CD4-positive, alpha-beta T cell treated with Interleukin-12 subunit alpha and Interleukin-12 subunit beta, for 1 hour (primary cell): ENCODE measurements around the gene IGSF11.

Experiments used
- DNase-seq: peaks from one replicate; pipeline ENCODE4 v3.0.0-alpha.2; 2020

The IGSF11 gene

DNA sequence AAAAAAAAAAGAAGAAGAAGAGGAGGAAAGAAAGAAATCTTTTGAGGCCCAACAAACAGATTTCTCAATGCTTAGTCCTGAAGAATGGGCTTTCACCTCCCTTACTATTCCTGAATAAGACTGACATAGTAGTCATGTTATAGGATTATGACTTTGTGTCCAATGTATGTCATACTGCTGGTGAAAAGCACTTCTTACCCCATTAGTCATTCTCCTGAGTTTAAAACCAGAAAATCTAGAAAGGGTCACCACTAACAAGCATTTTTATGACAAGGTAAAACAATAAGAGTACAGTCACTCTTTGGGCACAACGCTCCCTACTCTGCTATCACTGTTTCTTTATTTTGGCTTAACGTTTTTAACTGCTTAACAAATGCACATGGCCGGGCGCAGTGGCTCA, 88.2 kb downstream of the IGSF11 start:
- no peak for DNase-seq

DNA sequence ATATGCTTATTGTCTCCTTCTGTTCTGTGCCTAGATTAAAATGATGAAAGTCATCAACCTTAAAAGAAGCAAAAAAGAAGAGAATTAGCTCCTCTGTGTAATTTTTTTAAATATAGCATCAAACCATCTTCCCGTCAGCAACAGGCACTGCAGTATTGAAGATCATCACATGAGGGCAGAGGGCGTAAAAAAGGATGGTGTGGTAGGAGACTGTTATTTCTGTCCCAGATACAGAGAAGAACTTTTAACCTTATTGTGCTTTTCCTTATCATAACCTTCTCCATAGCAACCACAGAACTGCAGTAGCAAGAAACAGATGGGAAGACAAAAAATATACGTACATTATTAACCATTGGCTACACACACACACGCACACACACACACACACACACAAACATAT, 88.8 kb downstream of the IGSF11 start:
- DNase-seq: no peak

DNA sequence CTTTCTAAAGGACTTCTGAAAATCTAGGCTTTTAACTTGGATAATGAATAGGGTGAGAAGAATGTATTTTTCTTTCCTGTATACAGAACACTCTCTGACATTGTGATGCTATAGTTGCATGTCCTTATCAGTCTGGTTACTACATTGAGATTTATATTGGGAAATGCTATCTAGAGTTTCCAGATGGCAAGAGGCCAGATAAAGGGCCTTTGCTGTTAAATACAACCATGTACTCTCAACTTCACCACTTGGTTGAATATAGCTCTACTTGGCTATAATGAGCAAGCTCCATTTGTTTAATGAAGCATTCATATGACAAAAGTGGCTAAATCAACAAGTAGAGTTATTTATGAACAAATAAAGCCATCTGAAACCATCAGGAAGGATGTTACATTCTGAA, 91.0 kb downstream of the IGSF11 start:
- DNase-seq: no peak

DNA sequence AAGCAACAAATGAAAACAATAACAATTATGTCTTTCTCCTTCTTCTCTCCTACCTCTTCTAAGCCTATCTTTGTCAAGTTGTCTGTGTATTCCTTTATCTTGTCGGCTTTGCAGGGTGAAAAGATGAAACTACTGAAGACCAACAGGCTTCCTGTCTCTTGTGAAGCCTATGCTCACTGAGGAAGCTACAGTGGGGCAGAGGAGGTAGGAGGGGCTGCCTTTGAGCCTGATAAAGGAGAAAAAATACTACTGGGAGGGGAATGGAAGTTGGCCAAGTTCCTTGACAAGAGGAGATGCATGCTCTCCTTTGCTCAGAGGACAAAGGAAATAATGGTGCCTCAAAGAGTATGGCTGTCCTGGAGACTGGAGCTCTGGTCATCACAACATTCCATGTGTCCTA, 92.0 kb downstream of the IGSF11 start:
- DNase-seq: no peak

- DNase-seq: no peak
Measured at GRCh38 chr3:118942195-118942594, 92.5 kb downstream of the IGSF11 start.

DNA sequence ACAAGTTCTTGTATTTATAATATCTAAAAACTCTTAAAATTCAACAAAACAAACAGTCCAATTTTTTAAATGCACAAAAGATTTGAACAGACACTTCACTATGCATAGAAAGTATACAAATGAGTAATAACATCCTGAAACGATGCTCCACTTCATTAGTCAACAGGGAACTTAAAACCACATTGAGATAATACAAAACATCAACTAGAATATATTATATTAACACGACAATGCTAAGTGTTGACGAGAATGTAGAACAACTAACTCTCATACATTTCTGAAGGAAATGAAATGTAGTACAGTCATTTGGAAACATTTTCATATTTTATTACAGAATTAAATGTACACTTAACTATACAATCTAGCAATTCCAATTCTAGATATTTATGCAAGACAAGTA, 93.4 kb downstream of the IGSF11 start:
- DNase-seq: no peak

DNA sequence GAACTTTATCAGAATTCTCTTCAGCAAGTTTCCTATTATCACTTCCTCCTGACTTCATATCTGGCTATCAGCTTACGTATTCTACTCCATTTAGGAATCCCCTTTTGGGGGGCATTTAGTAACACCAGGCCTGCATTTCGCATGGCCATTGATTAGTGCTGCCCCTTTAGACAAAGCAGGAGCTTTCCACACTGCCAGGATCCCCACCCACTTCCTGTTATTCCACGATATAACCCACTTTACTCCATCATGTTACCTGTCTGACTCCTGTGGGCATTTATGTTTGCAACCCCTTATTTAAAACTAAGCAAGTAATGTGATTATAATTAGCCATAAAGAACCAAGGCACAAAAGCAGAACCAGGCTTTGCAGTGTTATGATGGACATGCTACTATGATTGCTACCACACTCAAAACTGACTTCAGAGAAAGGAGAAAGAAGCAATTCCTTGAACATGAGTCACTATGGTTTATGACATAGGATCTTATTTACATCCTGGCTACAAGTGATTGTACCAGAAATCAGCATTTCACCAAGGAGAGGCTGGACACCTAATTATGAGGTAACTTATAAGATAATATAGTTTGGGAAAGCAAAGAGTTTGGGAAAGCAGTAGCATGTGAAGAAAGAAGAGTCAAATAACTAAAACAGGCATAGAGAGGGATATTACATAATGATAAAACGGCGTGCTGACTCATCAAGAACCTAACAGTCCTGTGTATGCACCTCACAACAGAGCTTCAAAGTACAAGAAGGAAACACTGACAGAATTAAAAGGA, 96.3 kb downstream of the IGSF11 start:
- DNase-seq: no peak

GRCh38 chr3:118936811-118937210, 97.8 kb downstream of the IGSF11 start:
- DNase-seq: no peak

- no peak for DNase-seq
Measured at GRCh38 chr3:118932822-118933558, 101.7 kb downstream of the IGSF11 start.

DNA sequence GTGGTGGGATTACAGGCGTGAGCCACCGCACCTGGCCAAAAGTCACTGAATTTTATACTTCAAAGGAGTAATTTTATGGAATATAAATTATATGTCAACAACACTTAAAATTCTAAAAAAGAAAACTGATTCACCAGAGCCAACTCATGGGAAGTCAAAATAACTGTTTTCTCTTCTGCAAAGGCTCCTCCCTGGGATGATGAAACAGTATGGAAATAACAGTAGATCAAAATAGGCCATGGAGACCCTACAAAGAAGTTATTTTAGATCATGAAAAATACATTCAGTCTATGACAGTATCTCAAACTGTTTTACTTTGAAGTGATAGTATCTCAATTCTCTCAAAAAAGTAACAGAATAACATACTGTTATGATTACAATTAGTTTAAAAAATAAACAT, 102.7 kb downstream of the IGSF11 start:
- DNase-seq: no peak

DNA sequence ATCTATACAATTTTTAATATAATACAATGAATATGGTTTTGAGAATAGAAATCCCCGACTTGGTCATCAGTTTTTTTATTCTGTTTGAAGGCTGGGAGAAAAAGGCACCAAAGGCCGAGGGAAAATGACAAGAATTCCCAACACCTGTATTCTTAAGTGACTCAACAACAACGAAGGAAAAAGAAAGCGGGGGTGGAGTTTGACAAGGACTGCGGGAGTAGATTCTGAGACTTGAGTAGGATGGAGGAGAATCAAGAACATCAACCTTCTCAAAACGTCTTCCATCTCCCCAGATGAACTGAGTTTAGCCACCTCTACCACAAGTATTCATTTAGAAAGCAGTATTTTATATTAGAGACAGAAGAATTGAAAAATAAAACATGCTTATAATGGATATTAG, 107.2 kb downstream of the IGSF11 start:
- DNase-seq: no peak

GRCh38 chr3:118912188-118912587, 122.5 kb downstream of the IGSF11 start:
- no peak for DNase-seq

GRCh38 chr3:118910332-118910731, 124.3 kb downstream of the IGSF11 start:
- DNase-seq: no peak

DNA sequence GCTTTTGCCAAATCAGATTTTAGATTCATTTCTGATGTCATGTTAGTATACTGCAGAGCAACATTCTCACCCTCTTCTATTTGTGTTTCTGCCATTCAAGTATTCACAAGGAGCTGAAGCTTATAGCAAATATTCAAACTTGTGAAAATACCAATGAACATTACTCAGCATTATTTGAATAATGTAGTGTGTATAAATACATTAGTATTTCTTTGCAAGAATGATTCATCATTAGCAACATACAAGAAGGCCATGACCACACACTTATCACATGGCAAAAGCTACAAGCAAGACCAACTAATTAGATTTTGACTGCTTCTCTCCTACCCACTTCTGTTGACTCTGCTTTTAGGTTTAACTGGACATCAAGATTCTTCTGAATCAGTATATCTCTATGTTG, 124.9 kb downstream of the IGSF11 start:
- DNase-seq: no peak

GRCh38 chr3:118907909-118908308, 126.7 kb downstream of the IGSF11 start:
- DNase-seq: no peak

DNA sequence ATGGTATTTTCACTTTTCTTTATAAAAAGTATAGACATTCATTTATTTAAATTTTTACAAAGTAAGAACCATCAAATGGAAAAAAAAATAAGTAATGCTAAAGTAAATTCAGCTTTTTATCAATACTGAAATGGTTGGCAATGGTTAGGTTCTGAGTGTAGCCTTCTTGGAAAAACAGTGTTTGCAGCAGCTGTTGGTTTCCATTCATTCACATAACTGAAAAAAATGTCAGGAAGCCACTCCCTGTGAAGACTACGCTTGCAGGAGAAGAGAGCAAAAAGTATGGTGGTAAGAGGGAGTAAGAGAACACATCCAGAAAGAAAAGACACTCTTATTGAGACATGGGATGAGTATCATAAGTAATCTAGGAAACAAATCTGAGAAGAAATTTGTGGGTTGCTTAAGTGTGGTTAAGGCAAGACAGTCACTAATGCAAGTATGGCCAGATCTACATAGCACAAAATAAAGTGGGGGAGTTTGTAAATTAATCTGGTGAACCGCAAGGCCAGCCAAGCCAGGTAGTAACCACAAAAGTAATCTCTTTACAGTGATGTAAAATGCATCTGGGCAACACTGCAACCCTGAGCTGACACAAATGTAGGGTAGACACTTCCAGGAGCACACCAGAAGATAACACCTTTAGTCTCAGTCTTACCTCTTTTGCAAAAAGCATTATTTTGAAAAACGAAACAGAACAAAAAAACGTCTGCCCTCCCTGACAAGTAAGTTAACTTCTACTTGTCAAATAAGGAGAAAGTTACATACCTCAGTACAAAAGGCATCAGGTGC, 133.7 kb downstream of the IGSF11 start:
- no peak for DNase-seq

- no peak for DNase-seq
Measured at GRCh38 chr3:118890206-118890605, 144.4 kb downstream of the IGSF11 start.

GRCh38 chr3:118889691-118890090, 145.0 kb downstream of the IGSF11 start:
- no peak for DNase-seq

DNA sequence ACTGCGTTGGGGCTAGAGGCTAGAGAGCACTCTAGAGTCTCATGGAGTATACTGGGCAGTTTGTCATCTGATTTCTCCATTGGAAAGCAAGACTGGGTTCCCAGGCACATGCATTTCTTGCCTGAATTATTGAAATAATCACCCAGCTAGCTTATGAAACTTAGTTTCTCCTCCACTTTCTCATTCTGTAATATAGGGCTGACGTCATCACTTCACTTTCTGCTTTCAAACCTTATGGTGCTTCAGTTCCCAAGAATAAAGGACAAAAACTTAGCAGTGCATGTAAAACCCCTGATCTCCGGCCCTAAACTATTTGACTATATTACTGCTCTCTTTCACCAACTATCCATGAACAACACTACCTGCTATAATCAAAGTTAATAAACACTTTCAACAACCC, 147.9 kb downstream of the IGSF11 start:
- DNase-seq: no peak

- DNase-seq: peak; percentile 70
Measured at GRCh38 chr3:118884748-118885206, 149.9 kb downstream of the IGSF11 start.

DNA sequence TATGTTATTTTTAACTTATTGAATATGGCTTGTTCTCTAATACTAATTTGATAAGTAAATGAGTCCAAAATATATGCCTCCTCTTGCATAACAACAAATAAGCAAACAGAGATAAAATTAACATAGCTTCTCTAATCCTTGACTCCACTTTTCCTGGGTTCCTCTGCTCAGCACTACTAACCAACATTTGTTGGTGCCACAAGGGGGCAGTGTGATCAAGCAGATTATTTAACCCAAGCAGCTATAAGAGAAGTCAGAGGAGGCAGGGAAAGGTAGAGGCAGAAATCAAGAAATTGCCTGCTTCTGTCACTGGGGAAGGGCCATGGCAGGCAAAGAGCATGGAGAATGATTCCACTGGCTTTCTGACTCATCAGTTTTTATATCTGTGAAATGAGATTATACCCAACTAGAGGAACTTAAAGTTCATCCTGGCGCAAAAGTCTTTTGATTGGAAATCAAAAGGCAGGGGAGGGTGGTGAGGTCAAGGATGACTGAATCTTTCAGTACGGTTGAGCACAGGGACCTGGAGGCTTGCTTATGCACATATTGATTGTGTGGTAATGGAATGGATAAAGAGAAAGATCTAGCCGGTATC, 152.2 kb downstream of the IGSF11 start:
- peak; percentile 70 for DNase-seq

DNA sequence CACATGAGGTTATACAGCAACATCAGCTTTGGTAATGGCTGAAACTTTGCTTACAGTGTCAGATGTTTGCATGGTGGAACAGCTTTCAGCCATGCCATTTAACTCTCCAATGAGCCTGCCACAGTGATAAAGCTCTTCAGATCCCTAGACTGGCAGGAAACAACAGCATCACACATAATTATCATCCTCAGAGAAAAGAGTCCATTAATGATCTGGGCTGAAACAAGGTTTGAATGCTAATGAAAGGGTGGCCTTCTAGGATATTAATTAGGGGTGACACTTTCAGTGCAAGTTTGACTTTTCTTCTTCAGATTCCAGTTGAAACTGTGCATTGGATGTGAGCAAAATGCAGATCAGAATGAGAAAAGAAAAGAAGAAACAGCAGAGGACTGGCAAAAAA, 166.6 kb downstream of the IGSF11 start:
- no peak for DNase-seq

DNA sequence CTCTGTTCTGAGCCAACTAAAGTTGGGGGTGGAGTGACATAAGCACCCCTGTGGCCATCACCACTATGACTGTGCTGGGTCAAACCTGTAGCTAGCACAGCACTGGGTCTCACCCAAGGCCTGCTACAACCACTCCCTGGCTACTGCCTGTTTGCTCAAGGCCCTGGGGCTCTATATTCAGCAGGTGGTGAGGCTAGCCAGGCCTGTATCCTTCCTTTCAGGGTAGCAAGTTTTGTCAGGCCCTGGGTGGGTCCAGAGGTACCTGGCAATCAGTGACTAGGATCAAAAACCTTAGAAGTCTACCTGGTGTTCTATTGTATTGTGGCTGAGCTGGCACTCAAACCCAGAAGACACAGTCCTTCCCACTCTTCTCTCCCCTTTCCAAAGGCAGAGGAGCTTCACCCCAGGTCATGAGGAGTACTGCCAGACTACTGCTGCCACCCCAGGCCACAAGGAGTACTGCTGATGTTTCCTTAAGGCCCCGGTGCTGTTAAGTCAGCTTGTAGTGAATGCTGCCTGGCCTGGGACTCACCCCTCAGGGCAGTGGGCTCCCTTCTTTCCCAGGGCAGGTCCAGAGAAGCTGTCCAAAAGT, 170.8 kb downstream of the IGSF11 start:
- DNase-seq: no peak
